Bronchial epithelial cell (primary cell): Measurements from ENCODE around the gene SUGT1. TPM values are rescaled to one million over a fixed set of nuclear protein-coding genes. Genes with fewer than 3 reads are reported as not detected.
A peak's percentile ranks its signal among the peaks of the same experiment; 100 is the strongest.

Source experiments
- DNase-seq: peaks from one replicate; pipeline ENCODE4 v3.0.0-alpha.2; 2010; ENCODE audit warnings: low read depth
- FAIRE-seq: peaks from 2 replicates; lab custom pipeline; 2011; peaks lifted over from hg19 to GRCh38; lab: Jason Lieb, UNC
- H3K27me3 ChIP-seq: 2 replicates; pipeline ENCODE4 v1.5.1; 2011; ENCODE audit warnings: low read length; ENCODE audit not compliant: control insufficient read depth, insufficient read depth
- H3K36me3 ChIP-seq: 2 replicates; pipeline ENCODE4 v1.5.1; 2011; ENCODE audit warnings: low read length; ENCODE audit not compliant: control insufficient read depth, insufficient read depth
- H3K4me3 ChIP-seq: 2 replicates; pipeline ENCODE4 v1.5.1; 2011; ENCODE audit warnings: mild to moderate bottlenecking, low read depth, low read length, control low read depth
- CTCF ChIP-seq: IDR thresholded peaks from 2 replicates; pipeline ENCODE4 v1.5.1; 2011; ENCODE audit warnings: mild to moderate bottlenecking, moderate library complexity, low read length, control low read depth, inconsistent platforms; ENCODE audit not compliant: insufficient read depth, severe bottlenecking
- total RNA-seq: library from RNA; depleted of rRNA; stranded (reverse); fragments of >200 nt; gene quantifications from 2 replicates; pipeline ENCODE4 v1.2.1, GENCODE V29; 2014

SUGT1 gene
- total RNA-seq, 1 donor from 2014 or later, result 25.8 TPM

GRCh38 chr13:52686376-52686775, 33.7 kb downstream of the SUGT1 start:
- H3K4me3 ChIP-seq, result no peak overlapping the region
- DNase-seq (no peak), FAIRE-seq (no peak)
- H3K36me3 ChIP-seq, result peaks cover 4% of the 10 kb centered on the region
- no peak for TF ChIP-seq CTCF
- H3K27me3 ChIP-seq, result no peaks in the 10 kb centered on the region

- Histone ChIP-seq H3K36me3 (no peaks in the 10 kb centered on the region), H3K4me3 (no peak overlapping the region), H3K27me3 (no peaks in the 10 kb centered on the region)
- FAIRE-seq (no peak), DNase-seq (peak; percentile 83)
- TF ChIP-seq CTCF, result no peak
Observed at GRCh38 chr13:52695856-52696255, 43.2 kb downstream of the SUGT1 start.

GRCh38 chr13:52696566-52696965, 43.9 kb downstream of the SUGT1 start:
- FAIRE-seq, result no peak
- H3K27me3 ChIP-seq, result no peaks in the 10 kb centered on the region
- no peak for TF ChIP-seq CTCF
- H3K4me3 ChIP-seq, result no peak overlapping the region
- H3K36me3 ChIP-seq, result no peaks in the 10 kb centered on the region
- DNase-seq, result no peak

GRCh38 chr13:52701728-52702465, 49.3 kb downstream of the SUGT1 start:
- no peak overlapping the region for H3K4me3 ChIP-seq
- FAIRE-seq (no peak), DNase-seq (no peak)
- H3K36me3 ChIP-seq, result no peaks in the 10 kb centered on the region
- no peaks in the 10 kb centered on the region for H3K27me3 ChIP-seq
- no peak for TF ChIP-seq CTCF

- H3K4me3 ChIP-seq, result no peak overlapping the region
- no peak for DNase-seq
- FAIRE-seq, result no peak
- TF ChIP-seq CTCF, result no peak
- no peaks in the 10 kb centered on the region for H3K36me3 ChIP-seq
- H3K27me3 ChIP-seq, result no peaks in the 10 kb centered on the region
Observed at GRCh38 chr13:52703482-52703881, 50.8 kb downstream of the SUGT1 start.

- Histone ChIP-seq H3K4me3 (no peak overlapping the region), H3K27me3 (no peaks in the 10 kb centered on the region), H3K36me3 (no peaks in the 10 kb centered on the region)
- TF ChIP-seq CTCF, result no peak
- no peak for FAIRE-seq
- DNase-seq, result no peak
Observed at GRCh38 chr13:52706081-52706480, 53.4 kb downstream of the SUGT1 start.
